ENCODE measurements around the gene PRRX1.

PRRX1 gene

GRCh38 chr1:170664093-170664827 lies at the start of gene PRRX1:
TSS of gene PRRX1 (plus strand) at chr1:170664131. CDS start at chr1:170664219, 88 bp downstream.
- DNase-seq (ENCODE audit: low read depth) = no peak

DNA sequence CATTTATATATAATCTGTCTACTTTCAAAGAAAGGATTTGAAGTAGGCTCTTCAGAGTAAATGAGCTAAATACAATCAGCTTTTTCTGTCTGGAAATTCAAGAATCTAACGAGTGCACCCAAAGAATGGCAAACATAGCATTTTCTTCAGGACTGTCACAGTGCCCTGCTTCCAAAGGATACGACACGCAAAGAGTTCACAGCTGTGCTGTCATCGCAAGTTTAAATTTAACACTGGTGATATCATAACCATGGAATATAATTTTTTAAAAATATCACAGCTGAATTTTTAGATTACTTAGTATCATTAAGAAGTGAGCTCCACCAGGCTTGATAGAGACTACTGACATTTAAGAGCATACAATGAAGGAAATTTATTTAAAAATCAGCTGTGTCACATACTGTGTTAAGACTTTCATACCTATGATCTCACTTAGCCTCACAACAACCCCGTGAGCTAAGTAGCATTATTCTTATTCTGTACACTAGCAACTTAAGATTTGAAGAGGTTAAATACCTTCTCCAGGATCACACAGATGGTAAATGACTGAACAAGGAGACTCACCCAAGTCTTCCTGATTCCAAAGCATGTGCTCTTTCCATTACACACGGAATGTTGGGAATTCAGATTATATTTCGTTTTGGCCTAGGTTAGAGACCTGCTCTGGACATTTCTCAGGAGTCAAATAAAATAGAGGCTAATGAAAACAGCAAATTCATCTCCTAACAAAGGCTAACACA lies 46.2 kb upstream of the PRRX1 start:
- DNase-seq (ENCODE audit: low read depth) = no peak

- no peak for DNase-seq (ENCODE audit: low read depth)
These were observed 45.5 kb upstream of the PRRX1 start for GRCh38 chr1:170618421-170618820.

GRCh38 chr1:170619241-170620028 lies 44.5 kb upstream of the PRRX1 start:
- no peak for DNase-seq (ENCODE audit: low read depth)

DNA sequence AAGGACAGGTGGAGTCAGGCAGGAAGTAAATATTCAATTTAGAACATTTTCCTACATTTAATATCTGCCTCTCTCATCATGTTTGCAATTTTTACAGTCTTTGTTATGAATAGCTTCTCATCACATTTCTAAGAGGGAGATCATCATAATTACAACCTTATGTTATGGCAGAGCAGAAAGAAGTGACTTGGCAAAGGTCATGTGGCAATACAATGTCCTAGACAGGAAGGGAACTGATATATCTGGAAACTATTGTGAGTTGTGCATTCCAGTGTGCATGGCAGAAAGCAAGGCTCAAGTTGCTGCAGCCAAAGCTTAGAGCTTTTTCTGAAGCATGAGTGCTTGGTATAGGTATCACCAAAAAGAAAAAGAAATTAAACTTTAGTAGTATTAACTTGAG lies 43.8 kb upstream of the PRRX1 start:
- DNase-seq (ENCODE audit: low read depth) = no peak

- DNase-seq (ENCODE audit: low read depth) = no peak
These were observed 40.8 kb upstream of the PRRX1 start for GRCh38 chr1:170623171-170623570.

DNA sequence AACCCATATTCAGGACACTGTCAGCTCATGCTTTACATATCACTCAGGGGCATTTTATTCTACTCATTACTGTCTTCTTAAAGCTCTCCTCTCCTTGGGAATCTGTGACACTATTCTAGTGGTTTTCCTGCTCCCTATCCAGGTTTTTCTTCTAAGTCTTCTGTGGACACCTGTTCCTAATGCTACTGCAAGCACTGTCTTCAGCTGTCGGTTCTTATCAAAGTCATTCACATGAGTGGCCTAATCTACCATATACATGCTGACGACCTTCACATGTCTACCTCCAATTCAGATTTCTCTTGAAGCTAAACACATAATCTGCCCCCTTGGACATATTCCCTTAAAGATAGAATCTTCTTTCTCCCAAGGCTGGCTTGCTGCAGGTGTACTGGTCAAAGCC lies 39.8 kb upstream of the PRRX1 start:
- DNase-seq (ENCODE audit: low read depth) = no peak

GRCh38 chr1:170630977-170631376 lies 33.0 kb upstream of the PRRX1 start:
- no peak for DNase-seq (ENCODE audit: low read depth)

GRCh38 chr1:170634293-170634692 lies 29.6 kb upstream of the PRRX1 start:
- DNase-seq (ENCODE audit: low read depth) = no peak

- no peak for DNase-seq (ENCODE audit: low read depth)
These were observed 29.0 kb upstream of the PRRX1 start for GRCh38 chr1:170634824-170635410.

DNA sequence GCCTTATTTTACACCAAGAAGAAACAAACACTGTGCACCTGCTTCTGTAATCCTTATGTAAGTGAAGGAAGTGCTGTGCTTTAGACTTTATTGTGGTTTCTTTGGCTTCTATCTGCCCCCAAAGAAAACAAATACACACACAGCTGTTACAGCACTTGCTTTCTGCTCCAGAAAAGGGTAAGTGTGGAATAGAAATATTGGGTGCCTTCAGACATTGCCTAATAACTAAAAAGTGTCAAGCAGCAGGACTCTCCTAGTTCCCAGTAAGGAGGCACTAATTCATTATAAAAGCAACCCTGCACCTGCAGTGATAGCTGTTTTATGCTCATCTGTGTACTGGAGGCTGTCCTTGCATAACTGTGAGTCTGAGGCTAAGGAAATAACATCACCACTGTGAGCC lies 23.4 kb upstream of the PRRX1 start:
- DNase-seq (ENCODE audit: low read depth) = no peak

GRCh38 chr1:170657275-170657853 lies 6.6 kb upstream of the PRRX1 start:
- no peak for DNase-seq (ENCODE audit: low read depth)

- DNase-seq (ENCODE audit: low read depth) = no peak
These were observed 4.4 kb upstream of the PRRX1 start for GRCh38 chr1:170659399-170660035.

DNA sequence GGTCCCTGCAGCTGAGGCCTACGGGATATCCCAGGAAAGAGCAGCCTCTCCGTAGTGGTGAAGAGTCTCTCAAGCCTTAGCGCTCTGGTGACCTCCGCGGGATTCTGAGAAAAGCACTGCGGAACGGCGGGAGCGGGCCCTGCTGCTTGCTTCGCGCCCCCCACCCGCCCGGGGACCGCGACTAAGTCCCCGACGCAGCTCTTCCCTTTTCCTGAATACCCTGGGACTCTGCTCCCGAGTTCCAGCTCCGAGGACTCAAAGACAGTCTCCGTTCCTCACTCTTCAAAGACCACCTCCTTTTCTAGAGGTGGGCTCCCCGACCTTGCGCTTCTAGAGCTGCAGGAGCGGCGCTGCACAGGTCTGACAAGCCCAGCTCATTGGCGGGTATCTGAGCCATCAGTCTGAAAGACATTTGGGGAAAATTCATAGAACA lies 3.6 kb upstream of the PRRX1 start:
- DNase-seq (ENCODE audit: low read depth) = no peak

DNA sequence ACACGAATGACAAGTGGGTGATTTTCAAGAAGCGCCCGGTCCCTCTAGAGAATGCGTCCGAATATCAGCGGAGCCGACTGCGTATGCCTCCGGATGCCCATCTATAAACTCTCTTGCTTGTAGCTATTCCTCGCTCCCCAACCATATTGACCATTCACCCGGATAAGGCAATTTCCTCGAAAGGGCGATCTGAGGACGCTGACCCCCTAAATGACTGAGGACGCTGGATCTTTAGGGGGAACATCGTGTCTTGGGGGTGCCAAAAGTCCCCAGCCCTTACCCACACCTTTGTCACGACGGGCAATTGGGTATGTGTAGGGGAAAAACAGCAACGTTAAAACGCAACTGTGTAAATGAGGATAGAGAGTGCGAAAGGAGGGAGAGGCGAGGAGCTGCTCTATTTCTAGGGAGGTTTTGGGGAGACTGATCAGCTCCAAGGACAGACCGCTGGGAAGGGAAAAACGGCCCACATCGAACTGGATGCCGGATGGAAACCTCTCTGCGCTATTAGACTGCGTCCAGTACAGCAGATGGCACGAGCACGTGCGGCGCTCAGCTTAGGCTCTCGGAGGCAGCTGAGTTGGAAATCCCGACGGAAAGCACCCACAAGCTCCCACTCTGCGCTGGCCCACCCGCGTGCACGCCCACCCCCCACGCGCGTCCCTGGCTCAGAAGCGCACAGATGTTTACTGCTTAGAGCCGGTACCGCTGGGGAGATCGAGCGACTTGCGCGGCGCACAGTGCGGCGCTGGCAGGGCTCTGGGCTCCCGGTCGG lies 2.9 kb upstream of the PRRX1 start:
- no peak for DNase-seq (ENCODE audit: low read depth)

DNA sequence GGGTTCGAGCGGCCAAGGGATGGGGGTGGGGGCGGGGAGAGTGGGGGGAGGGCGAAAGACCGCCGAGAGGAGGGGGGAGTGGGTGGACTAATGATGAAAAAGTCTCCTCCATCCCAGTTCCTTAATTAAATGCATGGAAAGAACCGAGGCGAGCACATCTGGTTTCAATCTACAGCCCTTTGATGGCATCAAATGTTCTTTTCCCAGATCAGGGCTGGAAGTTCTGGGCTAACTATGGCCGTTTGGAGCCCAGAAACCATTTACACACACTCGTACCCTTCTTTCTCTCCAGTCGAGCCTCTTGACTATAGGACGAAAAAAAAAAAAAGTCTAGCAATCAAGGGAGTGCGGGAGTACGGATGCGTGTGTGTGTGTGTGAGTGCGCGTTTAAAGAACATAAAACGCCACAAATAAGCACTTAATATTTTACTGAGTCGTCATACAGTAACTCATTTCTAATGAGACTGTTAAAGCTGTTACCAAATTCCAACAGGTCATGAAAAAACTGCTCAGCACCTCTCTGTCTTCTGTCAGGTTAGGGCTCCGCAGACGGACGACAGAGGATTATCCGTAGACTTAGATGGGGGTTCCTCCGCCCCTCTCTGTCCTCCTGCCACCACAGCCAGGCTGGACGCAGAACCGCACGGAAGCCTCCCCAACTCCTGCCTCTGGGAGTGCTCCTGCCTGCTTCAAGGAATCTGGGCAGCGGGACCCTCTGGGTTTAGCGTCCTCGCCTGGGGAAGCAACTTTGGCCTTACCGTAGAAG lies 2.1 kb upstream of the PRRX1 start:
- DNase-seq (ENCODE audit: low read depth) = no peak

- no peak for DNase-seq (ENCODE audit: low read depth)
These were observed 1.1 kb upstream of the PRRX1 start for GRCh38 chr1:170662561-170663403.

DNA sequence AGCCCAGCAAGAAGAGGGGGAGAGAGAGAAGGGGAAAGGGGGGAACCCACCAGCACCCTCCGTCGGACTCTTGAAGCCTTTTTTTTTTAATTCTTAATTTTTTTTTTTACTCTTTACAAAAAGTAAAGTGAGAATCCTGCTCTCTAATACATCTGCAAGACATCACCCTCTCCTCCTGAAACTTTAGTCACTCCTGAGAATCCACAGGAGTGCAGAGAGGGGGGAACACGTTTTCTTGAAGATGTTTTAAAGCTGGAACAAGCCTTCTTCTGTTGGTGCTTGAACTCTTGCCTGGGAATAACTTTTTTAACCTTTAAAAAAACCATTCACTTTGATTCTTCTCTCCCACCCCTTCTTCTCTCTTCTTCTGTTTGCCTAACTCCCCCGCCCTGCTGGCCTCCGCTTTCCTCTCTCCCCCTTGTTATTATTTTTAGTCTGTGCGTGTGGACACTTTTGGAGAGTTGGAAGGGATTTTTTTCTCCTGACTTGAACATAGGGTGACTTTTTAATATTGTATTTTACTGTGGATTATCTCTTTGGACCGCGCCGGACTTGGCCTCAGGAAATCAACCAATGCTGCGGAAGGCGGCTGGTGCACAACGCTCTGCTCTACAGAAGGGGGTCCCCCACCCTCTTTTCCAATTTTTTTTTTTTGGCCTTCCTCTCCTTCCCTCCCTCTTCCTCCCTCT lies 383 bp upstream of the PRRX1 start:
- DNase-seq (ENCODE audit: low read depth) = no peak

All from CMK (cell line).